Measurements from ENCODE around the gene TREM1. TPM values are rescaled to one million over a fixed set of nuclear protein-coding genes. Genes with fewer than 3 reads are reported as not detected.

The TREM1 gene
- total RNA-seq, 1 donor from 2014 or later, result 2.0 TPM

GRCh38 chr6:41272591-41273240, 13.8 kb downstream of the TREM1 start:
- no peak for DNase-seq (ENCODE audit: low read depth)
- TF ChIP-seq CTCF (conservative IDR thresholded peaks at IDR 0.05; ENCODE audit: low read depth, low read length), result no peak
- no peak overlapping the region for H3K4me3 ChIP-seq (ENCODE audit: low read depth, low read length)

- no peak overlapping the region for H3K4me3 ChIP-seq (ENCODE audit: low read depth, low read length)
- TF ChIP-seq CTCF (conservative IDR thresholded peaks at IDR 0.05; ENCODE audit: low read depth, low read length), result no peak
- DNase-seq (ENCODE audit: low read depth), result no peak
Measured at GRCh38 chr6:41271901-41272395, 14.5 kb downstream of the TREM1 start.

GRCh38 chr6:41269716-41270115, 16.8 kb downstream of the TREM1 start:
- no peak overlapping the region for H3K4me3 ChIP-seq (ENCODE audit: low read depth, low read length)
- no peak for TF ChIP-seq CTCF (conservative IDR thresholded peaks at IDR 0.05; ENCODE audit: low read depth, low read length)
- no peak for DNase-seq (ENCODE audit: low read depth)

GRCh38 chr6:41269166-41269565, 17.3 kb downstream of the TREM1 start:
- no peak overlapping the region for H3K4me3 ChIP-seq (ENCODE audit: low read depth, low read length)
- no peak for DNase-seq (ENCODE audit: low read depth)
- no peak for TF ChIP-seq CTCF (conservative IDR thresholded peaks at IDR 0.05; ENCODE audit: low read depth, low read length)

- H3K4me3 ChIP-seq (ENCODE audit: low read depth, low read length), result no peak overlapping the region
- DNase-seq (ENCODE audit: low read depth), result no peak
- TF ChIP-seq CTCF (conservative IDR thresholded peaks at IDR 0.05; ENCODE audit: low read depth, low read length), result no peak
Measured at GRCh38 chr6:41268478-41268877, 18.0 kb downstream of the TREM1 start.

- no peak overlapping the region for H3K4me3 ChIP-seq (ENCODE audit: low read depth, low read length)
- DNase-seq (ENCODE audit: low read depth), result no peak
- TF ChIP-seq CTCF (conservative IDR thresholded peaks at IDR 0.05; ENCODE audit: low read depth, low read length), result no peak
Measured at GRCh38 chr6:41266541-41266940, 19.9 kb downstream of the TREM1 start.

GRCh38 chr6:41263267-41263666, 23.2 kb downstream of the TREM1 start:
- no peak overlapping the region for H3K4me3 ChIP-seq (ENCODE audit: low read depth, low read length)
- no peak for DNase-seq (ENCODE audit: low read depth)
- TF ChIP-seq CTCF (conservative IDR thresholded peaks at IDR 0.05; ENCODE audit: low read depth, low read length), result no peak
